ENCODE data around the gene TGFBR1. TPM values are rescaled to one million over a fixed set of nuclear protein-coding genes. Genes with fewer than 3 reads are reported as not detected.

The TGFBR1 gene
- total RNA-seq, 1 donor, result 114 TPM

DNA sequence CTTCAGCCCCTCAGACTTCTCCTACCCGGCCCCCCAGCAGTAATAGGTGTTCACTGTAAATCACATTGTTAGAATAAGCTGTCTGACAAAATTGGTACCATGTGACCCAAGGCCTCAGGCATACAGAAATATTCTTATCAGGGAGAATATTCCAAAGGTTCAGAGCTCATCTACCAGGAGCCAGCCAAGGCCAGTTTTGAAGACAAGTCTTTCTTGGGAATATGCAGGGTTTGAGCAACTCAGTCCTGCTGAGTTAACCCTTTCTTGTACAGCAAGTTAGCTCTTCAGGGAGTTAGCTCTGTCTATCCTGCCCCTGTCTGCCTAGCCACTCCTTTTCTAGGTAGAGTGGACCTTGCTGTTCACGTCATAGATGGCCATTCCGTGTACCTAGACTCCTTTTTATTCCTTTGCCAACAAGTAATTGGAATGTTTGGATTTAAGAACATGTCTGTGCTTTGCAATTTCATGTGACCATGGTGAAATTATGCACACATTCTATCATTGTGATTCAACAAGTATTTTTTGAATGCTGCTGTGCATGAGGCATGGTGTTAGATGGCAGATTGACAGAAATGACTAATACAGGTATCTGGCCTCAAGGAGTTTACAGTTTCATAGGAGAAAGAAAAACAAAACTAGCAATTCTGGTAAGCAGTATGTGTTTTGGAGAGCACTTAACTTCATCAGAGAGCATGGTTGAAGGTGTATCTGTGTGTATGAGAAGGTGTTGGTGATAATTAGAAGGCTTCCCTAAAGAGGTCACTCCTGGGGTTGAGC, 22.6 kb downstream of the TGFBR1 start:
- no peak for DNase-seq (ENCODE audit: insufficient read length, low spot score, missing footprints)
- H2AFZ ChIP-seq (ENCODE audit: low read length), result no peak overlapping the region
- no peak for TF ChIP-seq CTCF (IDR thresholded peaks at IDR 0.05; ENCODE audit: extremely low read depth, low read depth, low read length)

GRCh38 chr9:99128133-99128406, 23.2 kb downstream of the TGFBR1 start:
- H3K4me2 ChIP-seq (ENCODE audit: insufficient read depth, low read length), result no peak overlapping the region
- no peak overlapping the region for H3K4me3 ChIP-seq (ENCODE audit: insufficient read depth, low read length)
- H3K27ac ChIP-seq (ENCODE audit: low read depth, low read length), result no peak overlapping the region
- no peak for DNase-seq (ENCODE audit: insufficient read length, low spot score, missing footprints)
- peaks cover 6% of the 10 kb centered on the region for H3K36me3 ChIP-seq (ENCODE audit: insufficient read depth, low read length)
- no peaks in the 10 kb centered on the region for H3K27me3 ChIP-seq (ENCODE audit: insufficient read depth, low read length)
- peaks cover 45% of the 10 kb centered on the region for H4K20me1 ChIP-seq (ENCODE audit: insufficient read depth, low read length)
- no peak overlapping the region for H2AFZ ChIP-seq (ENCODE audit: low read length)
- H3K9me3 ChIP-seq (ENCODE audit: low read depth, low read length), result no peaks in the 10 kb centered on the region
- TF ChIP-seq CTCF (IDR thresholded peaks at IDR 0.05; ENCODE audit: extremely low read depth, low read depth, low read length), result no peak
- H3K79me2 ChIP-seq (ENCODE audit: insufficient read depth, low read length), result peaks cover 73% of the 10 kb centered on the region
- peaks cover 17% of the 10 kb centered on the region for H3K4me1 ChIP-seq (ENCODE audit: insufficient read depth, low read length)

More for the DNA sequence above, 22.6 kb downstream of the TGFBR1 start:
- H3K36me3 ChIP-seq (ENCODE audit: insufficient read depth, low read length), result peaks cover 6% of the 10 kb centered on the region
- no peaks in the 10 kb centered on the region for H3K9me3 ChIP-seq (ENCODE audit: low read depth, low read length)
- H4K20me1 ChIP-seq (ENCODE audit: insufficient read depth, low read length), result peaks cover 50% of the 10 kb centered on the region
- H3K4me3 ChIP-seq (ENCODE audit: insufficient read depth, low read length), result no peak overlapping the region
- H3K4me2 ChIP-seq (ENCODE audit: insufficient read depth, low read length), result no peak overlapping the region
- no peaks in the 10 kb centered on the region for H3K27me3 ChIP-seq (ENCODE audit: insufficient read depth, low read length)
- peaks cover 77% of the 10 kb centered on the region for H3K79me2 ChIP-seq (ENCODE audit: insufficient read depth, low read length)
- peaks cover 17% of the 10 kb centered on the region for H3K4me1 ChIP-seq (ENCODE audit: insufficient read depth, low read length)
- H3K27ac ChIP-seq (ENCODE audit: low read depth, low read length), result peak overlapping the region; percentile 27

GRCh38 chr9:99129091-99129490, 24.2 kb downstream of the TGFBR1 start:
- DNase-seq (ENCODE audit: insufficient read length, low spot score, missing footprints), result no peak
- no peak for TF ChIP-seq CTCF (IDR thresholded peaks at IDR 0.05; ENCODE audit: extremely low read depth, low read depth, low read length)
- H3K27ac ChIP-seq (ENCODE audit: low read depth, low read length), result no peak overlapping the region
- no peaks in the 10 kb centered on the region for H3K27me3 ChIP-seq (ENCODE audit: insufficient read depth, low read length)
- H4K20me1 ChIP-seq (ENCODE audit: insufficient read depth, low read length), result peaks cover 39% of the 10 kb centered on the region
- peaks cover 18% of the 10 kb centered on the region for H3K4me1 ChIP-seq (ENCODE audit: insufficient read depth, low read length)
- H3K9me3 ChIP-seq (ENCODE audit: low read depth, low read length), result no peaks in the 10 kb centered on the region
- no peak overlapping the region for H3K4me2 ChIP-seq (ENCODE audit: insufficient read depth, low read length)
- H3K4me3 ChIP-seq (ENCODE audit: insufficient read depth, low read length), result no peak overlapping the region
- no peak overlapping the region for H2AFZ ChIP-seq (ENCODE audit: low read length)
- H3K79me2 ChIP-seq (ENCODE audit: insufficient read depth, low read length), result peaks cover 66% of the 10 kb centered on the region
- H3K36me3 ChIP-seq (ENCODE audit: insufficient read depth, low read length), result peaks cover 6% of the 10 kb centered on the region

- Histone ChIP-seq H3K4me3 (ENCODE audit: insufficient read depth, low read length) (no peak overlapping the region), H3K9me3 (ENCODE audit: low read depth, low read length) (no peaks in the 10 kb centered on the region), H4K20me1 (ENCODE audit: insufficient read depth, low read length) (peaks cover 44% of the 10 kb centered on the region), H3K36me3 (ENCODE audit: insufficient read depth, low read length) (peaks cover 6% of the 10 kb centered on the region), H3K4me1 (ENCODE audit: insufficient read depth, low read length) (peaks cover 26% of the 10 kb centered on the region), H3K27me3 (ENCODE audit: insufficient read depth, low read length) (no peaks in the 10 kb centered on the region), H3K4me2 (ENCODE audit: insufficient read depth, low read length) (no peak overlapping the region), H2AFZ (ENCODE audit: low read length) (no peak overlapping the region), H3K79me2 (ENCODE audit: insufficient read depth, low read length) (peaks cover 59% of the 10 kb centered on the region), H3K27ac (ENCODE audit: low read depth, low read length) (no peak overlapping the region)
- no peak for TF ChIP-seq CTCF (IDR thresholded peaks at IDR 0.05; ENCODE audit: extremely low read depth, low read depth, low read length)
- no peak for DNase-seq (ENCODE audit: insufficient read length, low spot score, missing footprints)
Observed at GRCh38 chr9:99130069-99130468, 25.2 kb downstream of the TGFBR1 start.
